ENCODE data around the gene BACE2. TPM values are rescaled to one million over a fixed set of nuclear protein-coding genes. Genes with fewer than 3 reads are reported as not detected.
"Not testable (repeated sequence)": the region's sequence is repeated elsewhere in the genome, so short reads cannot be mapped to it uniquely, and the experiment has no call there.

The BACE2 gene
- total RNA-seq, 2 donors from 2014 or later: 1.1 TPM

GRCh38 chr21:41176846-41177245, 8.9 kb downstream of the BACE2 start:
- ATAC-seq (replicated peaks in 1 of 2) (no peak), DNase-seq (no peak)
- H3K36me3 Mint-ChIP-seq (ENCODE audit: insufficient read depth in 2 of 2): no peaks in the 10 kb centered on the region
- peaks cover 29% of the 10 kb centered on the region for H3K27me3 Mint-ChIP-seq (ENCODE audit: low read depth)
- H3K27ac Mint-ChIP-seq: no peak overlapping the region
- no peak overlapping the region for H3K4me3 Mint-ChIP-seq
- H3K9me3 Mint-ChIP-seq: no peaks in the 10 kb centered on the region
- H3K4me1 Mint-ChIP-seq (ENCODE audit: low read depth): no peaks in the 10 kb centered on the region

GRCh38 chr21:41180752-41181151, 12.8 kb downstream of the BACE2 start:
- Mint-ChIP-seq H3K27ac (no peak overlapping the region), H3K4me1 (ENCODE audit: low read depth) (no peaks in the 10 kb centered on the region), H3K9me3 (no peaks in the 10 kb centered on the region), H3K36me3 (ENCODE audit: insufficient read depth in 2 of 2) (no peaks in the 10 kb centered on the region), H3K4me3 (no peak overlapping the region), H3K27me3 (ENCODE audit: low read depth) (peaks cover 18% of the 10 kb centered on the region)
- no peak for DNase-seq
- ATAC-seq (replicated peaks in 1 of 2): no peak

GRCh38 chr21:41182547-41182946, 14.6 kb downstream of the BACE2 start:
- Mint-ChIP-seq H3K9me3 (no peaks in the 10 kb centered on the region), H3K27me3 (ENCODE audit: low read depth) (peaks cover 18% of the 10 kb centered on the region), H3K27ac (no peak overlapping the region), H3K36me3 (ENCODE audit: insufficient read depth in 2 of 2) (no peaks in the 10 kb centered on the region), H3K4me1 (ENCODE audit: low read depth) (no peaks in the 10 kb centered on the region), H3K4me3 (no peak overlapping the region)
- DNase-seq (no peak), ATAC-seq (replicated peaks in 1 of 2) (no peak)

GRCh38 chr21:41183575-41183974, 15.6 kb downstream of the BACE2 start:
- Mint-ChIP-seq H3K4me3 (no peak overlapping the region), H3K4me1 (ENCODE audit: low read depth) (no peaks in the 10 kb centered on the region), H3K36me3 (ENCODE audit: insufficient read depth in 2 of 2) (no peaks in the 10 kb centered on the region), H3K27ac (no peak overlapping the region), H3K27me3 (ENCODE audit: low read depth) (peaks cover 16% of the 10 kb centered on the region), H3K9me3 (no peaks in the 10 kb centered on the region)
- no peak for ATAC-seq (replicated peaks in 1 of 2)
- no peak for DNase-seq

GRCh38 chr21:41185802-41186201, 17.8 kb downstream of the BACE2 start:
- no peak overlapping the region for H3K27ac Mint-ChIP-seq
- ATAC-seq (replicated peaks in 1 of 2) (no peak), DNase-seq (no peak)
- peaks cover 3 to 4% of the 10 kb centered on the region in 2 donors for H3K9me3 Mint-ChIP-seq
- no peaks in the 10 kb centered on the region for H3K4me1 Mint-ChIP-seq (ENCODE audit: low read depth)
- peaks cover 6% of the 10 kb centered on the region for H3K27me3 Mint-ChIP-seq (ENCODE audit: low read depth)
- H3K36me3 Mint-ChIP-seq (ENCODE audit: insufficient read depth in 2 of 2): peaks cover 0 to 2% of the 10 kb centered on the region in 2 donors
- H3K4me3 Mint-ChIP-seq: no peak overlapping the region

GRCh38 chr21:41186755-41187536, 19.0 kb downstream of the BACE2 start:
- Mint-ChIP-seq H3K27ac (no peak overlapping the region), H3K4me1 (ENCODE audit: low read depth) (no peaks in the 10 kb centered on the region), H3K4me3 (no peak overlapping the region), H3K27me3 (ENCODE audit: low read depth) (no peaks in the 10 kb centered on the region), H3K9me3 (peaks cover 3 to 4% of the 10 kb centered on the region in 2 donors), H3K36me3 (ENCODE audit: insufficient read depth in 2 of 2) (peaks cover 0 to 2% of the 10 kb centered on the region in 2 donors)
- no peak for ATAC-seq (replicated peaks in 1 of 2)
- DNase-seq: no peak

- H3K36me3 Mint-ChIP-seq (ENCODE audit: insufficient read depth in 2 of 2): peaks cover 0 to 2% of the 10 kb centered on the region in 2 donors
Measured at GRCh38 chr21:41187537-41188025, 19.6 kb downstream of the BACE2 start.

GRCh38 chr21:41188486-41189149, 20.7 kb downstream of the BACE2 start:
- DNase-seq (no peak), ATAC-seq (replicated peaks in 1 of 2) (no peak)
- H3K27me3 Mint-ChIP-seq (ENCODE audit: low read depth): no peaks in the 10 kb centered on the region
- no peak overlapping the region for H3K4me3 Mint-ChIP-seq
- H3K4me1 Mint-ChIP-seq (ENCODE audit: low read depth): no peaks in the 10 kb centered on the region
- peaks cover 3 to 4% of the 10 kb centered on the region in 2 donors for H3K9me3 Mint-ChIP-seq
- H3K27ac Mint-ChIP-seq: no peak overlapping the region
- H3K36me3 Mint-ChIP-seq (ENCODE audit: insufficient read depth in 2 of 2): peaks cover 0 to 2% of the 10 kb centered on the region in 2 donors

More at GRCh38 chr21:41187537-41188025, 19.6 kb downstream of the BACE2 start:
- DNase-seq (no peak), ATAC-seq (replicated peaks in 1 of 2) (no peak)
- Mint-ChIP-seq H3K4me1 (ENCODE audit: low read depth) (no peaks in the 10 kb centered on the region), H3K4me3 (no peak overlapping the region), H3K27ac (no peak overlapping the region), H3K9me3 (peaks cover 3 to 4% of the 10 kb centered on the region in 2 donors), H3K27me3 (ENCODE audit: low read depth) (no peaks in the 10 kb centered on the region)

GRCh38 chr21:41189150-41189745, 21.3 kb downstream of the BACE2 start:
- H3K9me3 Mint-ChIP-seq: peaks cover 3 to 4% of the 10 kb centered on the region in 2 donors
- no peaks in the 10 kb centered on the region for H3K4me1 Mint-ChIP-seq (ENCODE audit: low read depth)
- no peak for DNase-seq
- no peak overlapping the region for H3K4me3 Mint-ChIP-seq
- H3K27me3 Mint-ChIP-seq (ENCODE audit: low read depth): no peaks in the 10 kb centered on the region
- H3K27ac Mint-ChIP-seq: no peak overlapping the region
- peaks cover 0 to 2% of the 10 kb centered on the region in 2 donors for H3K36me3 Mint-ChIP-seq (ENCODE audit: insufficient read depth in 2 of 2)
- no peak for ATAC-seq (replicated peaks in 1 of 2)

GRCh38 chr21:41192552-41192951, 24.6 kb downstream of the BACE2 start:
- not testable (repeated sequence) for H3K4me3 Mint-ChIP-seq

GRCh38 chr21:41195311-41195710, 27.4 kb downstream of the BACE2 start:
- ATAC-seq (replicated peaks in 1 of 2) (no peak), DNase-seq (no peak)
- no peaks in the 10 kb centered on the region for H3K36me3 Mint-ChIP-seq (ENCODE audit: insufficient read depth in 2 of 2)
- H3K27me3 Mint-ChIP-seq (ENCODE audit: low read depth): no peaks in the 10 kb centered on the region
- no peaks in the 10 kb centered on the region for H3K4me1 Mint-ChIP-seq (ENCODE audit: low read depth)
- no peak overlapping the region for H3K27ac Mint-ChIP-seq
- H3K9me3 Mint-ChIP-seq: no peaks in the 10 kb centered on the region
- H3K4me3 Mint-ChIP-seq: no peak overlapping the region

More at GRCh38 chr21:41192552-41192951, 24.6 kb downstream of the BACE2 start:
- not testable (repeated sequence) for H3K27ac Mint-ChIP-seq; H3K9me3 Mint-ChIP-seq; ATAC-seq (replicated peaks in 1 of 2); DNase-seq; H3K36me3 Mint-ChIP-seq (ENCODE audit: insufficient read depth in 2 of 2); H3K4me1 Mint-ChIP-seq (ENCODE audit: low read depth); H3K27me3 Mint-ChIP-seq (ENCODE audit: low read depth)

- H3K36me3 Mint-ChIP-seq (ENCODE audit: insufficient read depth in 2 of 2): no peaks in the 10 kb centered on the region
- no peaks in the 10 kb centered on the region for H3K27me3 Mint-ChIP-seq (ENCODE audit: low read depth)
- H3K4me3 Mint-ChIP-seq: no peak overlapping the region
- no peaks in the 10 kb centered on the region for H3K9me3 Mint-ChIP-seq
- no peaks in the 10 kb centered on the region for H3K4me1 Mint-ChIP-seq (ENCODE audit: low read depth)
- DNase-seq (no peak), ATAC-seq (replicated peaks in 1 of 2) (no peak)
- no peak overlapping the region for H3K27ac Mint-ChIP-seq
Measured at GRCh38 chr21:41196993-41197392, 29.0 kb downstream of the BACE2 start.

- no peak for ATAC-seq (replicated peaks in 1 of 2)
- no peaks in the 10 kb centered on the region for H3K36me3 Mint-ChIP-seq (ENCODE audit: insufficient read depth in 2 of 2)
- H3K27me3 Mint-ChIP-seq (ENCODE audit: low read depth): no peaks in the 10 kb centered on the region
- no peaks in the 10 kb centered on the region for H3K4me1 Mint-ChIP-seq (ENCODE audit: low read depth)
- no peaks in the 10 kb centered on the region for H3K9me3 Mint-ChIP-seq
- no peak overlapping the region for H3K27ac Mint-ChIP-seq
- no peak for DNase-seq
- no peak overlapping the region for H3K4me3 Mint-ChIP-seq
Measured at GRCh38 chr21:41197582-41197981, 29.6 kb downstream of the BACE2 start.

All from activated T-cell treated with anti-CD3 and anti-CD28 coated beads, Interleukin-2, amount 50 U/mL, for 72 hours (primary cell).